ENCODE data around the gene SPOP.
"Not testable (repeated sequence)": the region's sequence is repeated elsewhere in the genome, so short reads cannot be mapped to it uniquely, and the experiment has no call there.

SPOP gene

GRCh38 chr17:49571764-49572163 lies 106.1 kb downstream of the SPOP start:
- no peak for DNase-seq (ENCODE audit: low spot score)

DNA sequence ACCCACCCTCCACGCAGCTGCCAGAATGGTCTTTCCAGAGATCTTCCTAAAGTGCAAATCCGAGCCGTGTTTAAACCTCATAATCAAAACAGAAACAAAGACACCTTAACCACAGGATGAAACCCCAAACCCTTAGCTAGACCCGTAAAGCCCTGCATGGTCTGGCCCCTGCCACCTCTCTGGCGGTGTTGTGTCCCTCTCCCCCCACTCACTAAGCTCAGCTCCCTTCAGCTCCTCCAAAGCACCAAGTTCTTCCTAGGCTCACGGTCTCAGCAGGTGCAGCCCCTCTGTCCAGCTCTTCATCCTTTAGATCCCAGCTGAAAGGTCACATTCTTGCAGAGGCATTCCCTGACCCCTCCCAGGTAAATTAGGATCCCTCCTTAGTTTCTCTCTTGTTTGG lies 106.6 kb downstream of the SPOP start:
- DNase-seq (ENCODE audit: low spot score), result no peak

DNA sequence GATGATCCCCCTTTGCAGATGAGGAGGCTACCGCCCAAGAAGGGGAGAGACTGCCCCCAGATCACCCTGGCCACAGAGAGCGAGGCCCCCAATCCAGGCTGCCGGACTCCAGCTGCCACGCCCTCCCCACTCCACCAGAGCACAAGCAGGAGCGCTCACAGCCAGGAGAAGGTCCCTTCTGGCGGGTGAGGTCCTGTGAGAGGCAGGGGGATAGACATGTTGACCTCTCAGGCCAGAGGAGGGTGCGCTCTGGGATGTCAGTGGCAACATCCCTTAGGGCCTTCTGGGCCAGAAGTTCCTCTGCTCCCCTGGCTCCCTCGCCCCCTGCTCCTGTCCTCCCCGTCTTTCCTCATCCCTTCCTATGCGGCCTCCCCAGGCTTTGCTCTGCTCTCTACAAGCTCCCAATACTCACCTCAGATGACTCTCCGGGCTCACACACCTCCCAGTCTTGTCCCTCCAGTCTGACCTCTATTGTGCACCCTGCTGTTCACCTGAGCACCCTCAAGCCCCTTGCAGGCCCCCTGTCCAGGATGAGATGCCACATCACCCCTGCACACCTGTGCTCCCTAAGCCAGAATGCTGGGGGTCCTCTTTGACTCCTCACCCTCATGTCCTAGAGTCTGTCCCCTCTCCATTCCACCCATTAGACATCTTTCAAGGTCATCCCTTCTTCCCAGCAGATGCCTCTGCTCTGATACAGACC lies 107.2 kb downstream of the SPOP start:
- no peak for DNase-seq (ENCODE audit: low spot score)

DNA sequence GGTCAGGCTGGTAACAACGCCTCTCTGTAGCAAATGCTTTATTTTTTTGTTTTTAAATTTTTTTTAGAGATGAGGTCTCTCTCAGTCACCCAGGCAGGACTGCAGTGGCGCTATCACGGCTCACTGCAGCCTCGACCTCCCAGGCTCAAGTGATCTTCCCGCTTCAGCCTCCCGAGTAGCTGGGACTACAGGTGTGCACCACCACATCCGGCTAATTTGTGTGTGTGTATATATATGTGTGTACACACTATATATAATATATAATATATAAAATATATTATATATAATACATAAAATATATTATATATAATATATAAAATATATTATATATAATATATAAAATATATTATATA lies 109.2 kb downstream of the SPOP start:
- not testable (repeated sequence) for DNase-seq (ENCODE audit: low spot score)

- peak; percentile 78 for DNase-seq (ENCODE audit: low spot score)
Observed at GRCh38 chr17:49567871-49568694, 109.8 kb downstream of the SPOP start.

- DNase-seq (ENCODE audit: low spot score), result no peak
Observed at GRCh38 chr17:49567104-49567521, 110.8 kb downstream of the SPOP start.

DNA sequence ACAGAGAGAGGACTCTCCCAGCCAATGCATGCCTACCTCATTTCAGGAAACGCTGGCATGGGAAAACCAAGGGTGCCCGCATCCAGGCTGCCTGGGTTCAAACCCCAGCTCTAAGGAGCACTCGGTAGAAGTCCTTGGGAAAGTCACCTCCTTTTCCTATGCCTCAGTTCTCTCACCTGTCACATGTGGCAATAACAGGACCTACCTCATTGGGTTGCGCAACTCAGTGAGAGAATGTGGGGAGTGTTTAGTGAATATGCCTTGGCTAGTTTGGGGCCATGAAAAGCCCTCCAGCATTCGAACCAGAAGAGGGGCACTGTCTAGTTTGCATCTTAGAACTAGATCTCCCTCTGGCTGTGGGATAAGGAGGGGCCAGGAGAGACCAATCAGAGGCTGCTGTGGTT lies 111.2 kb downstream of the SPOP start:
- no peak for DNase-seq (ENCODE audit: low spot score)

GRCh38 chr17:49565948-49566491 lies 111.9 kb downstream of the SPOP start:
- no peak for DNase-seq (ENCODE audit: low spot score)

DNA sequence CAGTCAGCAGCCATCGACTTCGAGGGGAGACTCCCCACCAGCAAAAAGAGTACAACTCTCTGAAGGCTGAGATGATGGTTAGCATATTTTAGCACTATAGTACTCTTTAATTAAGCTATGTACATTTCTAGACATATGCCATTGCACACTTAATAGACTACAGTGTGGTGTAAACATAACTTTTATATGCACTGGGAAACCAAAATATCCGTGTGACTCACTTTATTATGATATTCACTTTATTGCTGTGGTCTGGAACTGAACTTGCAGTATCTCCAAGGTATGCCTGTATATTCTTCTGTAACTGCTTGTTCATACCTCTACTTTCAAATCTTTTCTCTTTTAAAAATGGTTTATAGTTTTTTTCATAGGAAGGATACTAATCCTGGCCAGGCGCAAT lies 113.3 kb downstream of the SPOP start:
- no peak for DNase-seq (ENCODE audit: low spot score)

DNA sequence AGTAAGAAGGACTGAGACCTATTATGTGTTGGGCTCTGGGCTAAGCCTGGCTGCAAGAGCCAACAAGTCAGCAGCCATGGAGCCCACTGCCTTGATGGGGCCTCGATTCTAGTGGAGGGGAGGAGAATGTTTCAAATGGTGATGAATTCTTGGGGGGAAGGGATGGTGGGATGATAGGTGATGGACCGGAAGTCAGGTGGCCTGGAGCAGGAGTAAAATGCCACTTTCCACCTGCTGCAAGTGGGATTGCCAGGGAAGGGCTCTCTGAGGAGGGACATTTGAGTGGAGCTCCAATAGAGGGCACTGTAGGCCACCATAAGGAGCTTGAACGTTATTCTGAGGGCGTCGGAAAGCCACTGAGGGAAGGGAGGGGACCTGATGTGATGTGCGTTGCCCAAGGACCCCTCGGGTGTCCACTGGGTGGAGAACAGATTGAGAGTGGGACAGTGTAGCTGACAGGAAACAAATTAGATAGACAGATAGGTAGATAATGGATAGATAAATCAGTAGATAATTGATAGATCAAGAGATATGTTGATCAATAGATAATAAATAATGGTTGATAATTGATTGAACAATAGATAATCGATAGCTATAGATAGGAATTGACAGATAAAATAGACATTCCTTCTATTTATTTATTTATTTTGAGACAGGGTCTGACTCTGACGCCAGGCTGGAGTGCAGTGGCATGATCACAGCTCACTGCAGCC lies 120.4 kb downstream of the SPOP start:
- peak; percentile 73 for DNase-seq (ENCODE audit: low spot score)

- peak; percentile 97 for DNase-seq (ENCODE audit: low spot score)
Observed at GRCh38 chr17:49556223-49556943, 121.5 kb downstream of the SPOP start.

DNA sequence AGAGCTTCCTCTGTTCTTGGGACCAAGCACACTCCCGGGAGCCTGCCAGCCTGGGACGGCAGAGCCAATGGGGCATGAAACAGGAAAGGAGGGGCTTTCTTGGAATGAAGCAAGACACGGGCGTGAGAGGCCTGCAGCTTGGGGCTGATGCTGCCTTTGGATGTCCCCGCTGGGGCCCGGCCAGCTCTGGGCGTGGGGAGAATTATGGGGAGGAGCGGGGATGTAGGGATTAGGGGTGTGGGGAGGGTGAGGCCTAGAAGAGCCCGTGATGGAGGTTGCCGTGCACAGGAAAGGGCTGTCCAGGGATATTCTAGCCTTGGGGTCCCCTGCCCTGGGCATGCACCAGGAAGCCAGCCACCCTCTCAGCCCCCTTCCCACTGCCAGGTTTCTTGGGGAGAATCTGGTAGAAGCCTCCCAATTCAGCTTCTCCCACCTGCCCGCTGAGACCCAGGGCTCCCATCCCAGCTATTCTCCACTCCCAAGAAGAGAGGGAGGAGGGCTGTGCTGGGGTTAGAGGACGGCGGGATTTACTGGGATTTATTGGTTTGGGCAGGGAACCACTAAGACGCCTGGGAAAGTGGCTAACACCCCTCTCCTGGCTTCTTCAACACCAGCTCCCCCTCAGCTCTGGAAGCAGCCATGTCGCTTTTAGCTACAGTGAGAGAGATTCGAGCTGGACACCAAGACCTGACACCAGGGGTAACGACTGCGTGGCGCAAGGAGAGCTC lies 122.2 kb downstream of the SPOP start:
- no peak for DNase-seq (ENCODE audit: low spot score)

- no peak for DNase-seq (ENCODE audit: low spot score)
Observed at GRCh38 chr17:49554694-49555494, 123.0 kb downstream of the SPOP start.

DNA sequence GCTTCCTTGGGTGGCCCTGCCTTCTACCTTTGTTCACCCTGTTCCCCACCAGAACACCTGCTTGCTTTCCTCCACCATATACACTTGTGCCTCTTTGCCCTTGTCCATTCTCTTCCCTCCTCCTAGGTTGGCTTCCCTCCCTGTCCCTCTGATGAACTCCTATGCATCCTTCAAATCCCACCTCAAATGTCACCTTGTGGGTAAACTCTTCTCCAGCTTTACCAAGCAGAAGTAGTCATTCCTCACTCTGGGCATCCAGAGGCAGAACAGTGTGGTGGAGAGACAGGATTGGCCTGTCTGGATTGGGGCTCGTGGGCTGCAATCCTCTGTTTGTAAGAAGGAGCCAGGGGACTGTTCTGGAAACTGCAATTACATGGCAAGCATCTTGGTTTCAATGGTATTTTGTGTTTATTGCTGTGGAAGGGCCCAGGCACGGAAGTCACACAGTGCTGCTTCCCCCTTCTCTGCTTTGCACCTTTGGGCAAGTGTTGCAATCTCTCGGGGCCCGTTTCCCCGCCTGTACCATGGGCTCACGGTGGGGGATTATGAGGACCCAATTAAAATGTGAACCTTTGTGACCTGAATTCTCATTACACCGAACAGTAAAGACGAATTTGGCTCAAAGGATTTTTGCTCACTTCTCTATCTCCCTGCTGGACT lies 124.1 kb downstream of the SPOP start:
- no peak for DNase-seq (ENCODE audit: low spot score)

- DNase-seq (ENCODE audit: low spot score), result no peak
Observed at GRCh38 chr17:49552070-49552751, 125.7 kb downstream of the SPOP start.

DNA sequence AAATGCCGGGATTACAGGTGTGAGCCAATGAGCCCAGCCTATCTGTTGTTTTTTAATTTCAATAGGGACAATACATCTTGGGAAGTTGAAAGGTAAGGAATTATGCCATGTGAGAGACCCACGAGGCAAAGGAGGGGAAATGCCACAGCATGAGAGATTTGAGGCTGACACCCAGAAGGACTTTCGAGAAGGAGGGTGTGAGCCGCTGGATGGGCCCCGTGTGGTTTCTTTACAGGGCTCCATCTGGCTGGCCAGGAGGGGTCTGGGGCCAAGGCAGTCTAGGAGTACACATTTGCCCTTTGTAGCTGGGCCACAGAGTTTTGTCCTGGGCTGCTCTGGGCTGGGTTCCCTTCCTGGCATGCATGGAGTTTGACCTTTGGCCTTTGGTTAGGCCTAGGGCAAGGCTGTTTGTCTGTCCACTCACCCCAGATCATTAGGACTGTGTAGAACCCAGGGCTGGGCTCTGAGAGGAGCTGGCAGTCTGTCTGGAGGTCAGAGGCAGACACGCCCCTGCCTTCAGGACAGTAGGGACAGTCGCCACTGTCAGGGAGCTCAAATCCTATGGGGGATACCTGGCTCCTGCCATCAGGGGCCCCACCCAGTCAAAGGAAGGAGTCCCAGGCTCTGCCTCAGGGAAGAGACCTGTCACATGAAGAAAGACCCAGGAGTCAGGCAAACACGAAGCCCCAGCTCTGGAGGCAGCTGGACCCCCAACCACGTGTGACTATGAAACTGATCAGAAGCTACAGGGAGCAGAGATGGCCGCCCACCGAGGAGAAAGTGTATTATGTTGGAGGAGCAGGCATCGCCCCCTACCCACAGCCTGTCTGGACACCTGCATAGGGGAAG lies 126.5 kb downstream of the SPOP start:
- no peak for DNase-seq (ENCODE audit: low spot score)

DNA sequence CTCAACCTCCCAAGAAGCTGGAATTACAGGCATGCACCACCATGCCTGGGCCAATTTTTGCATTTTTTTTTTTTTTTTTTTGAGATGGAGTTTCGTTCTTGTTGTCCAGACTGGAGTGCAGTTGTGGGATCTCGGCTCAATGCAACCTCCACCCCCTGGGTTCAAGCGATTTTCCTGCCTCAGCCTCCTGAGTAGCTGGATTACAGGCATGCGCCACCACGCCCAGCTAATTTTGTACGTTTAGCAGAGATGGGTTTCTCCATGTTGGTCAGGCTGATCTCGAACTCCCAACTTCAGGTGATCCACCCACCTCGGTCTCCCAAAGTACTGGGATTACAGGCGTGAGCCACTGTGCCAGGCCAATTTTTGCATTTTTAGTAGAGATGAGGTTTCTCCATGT lies 127.1 kb downstream of the SPOP start:
- not testable (repeated sequence) for DNase-seq (ENCODE audit: low spot score)

All from iPS-NIHi11 (cell line).